T-helper 9 cell (primary cell): ENCODE measurements around the gene CADM4.

Source experiments
- DNase-seq: peaks from one replicate; pipeline ENCODE4 v3.0.0-alpha.2; 2020

The CADM4 gene

GRCh38 chr19:43578787-43579186 lies 60.9 kb downstream of the CADM4 start:
- DNase-seq, result no peak

- DNase-seq, result no peak
Observed at GRCh38 chr19:43575955-43576878, 63.4 kb downstream of the CADM4 start.

DNA sequence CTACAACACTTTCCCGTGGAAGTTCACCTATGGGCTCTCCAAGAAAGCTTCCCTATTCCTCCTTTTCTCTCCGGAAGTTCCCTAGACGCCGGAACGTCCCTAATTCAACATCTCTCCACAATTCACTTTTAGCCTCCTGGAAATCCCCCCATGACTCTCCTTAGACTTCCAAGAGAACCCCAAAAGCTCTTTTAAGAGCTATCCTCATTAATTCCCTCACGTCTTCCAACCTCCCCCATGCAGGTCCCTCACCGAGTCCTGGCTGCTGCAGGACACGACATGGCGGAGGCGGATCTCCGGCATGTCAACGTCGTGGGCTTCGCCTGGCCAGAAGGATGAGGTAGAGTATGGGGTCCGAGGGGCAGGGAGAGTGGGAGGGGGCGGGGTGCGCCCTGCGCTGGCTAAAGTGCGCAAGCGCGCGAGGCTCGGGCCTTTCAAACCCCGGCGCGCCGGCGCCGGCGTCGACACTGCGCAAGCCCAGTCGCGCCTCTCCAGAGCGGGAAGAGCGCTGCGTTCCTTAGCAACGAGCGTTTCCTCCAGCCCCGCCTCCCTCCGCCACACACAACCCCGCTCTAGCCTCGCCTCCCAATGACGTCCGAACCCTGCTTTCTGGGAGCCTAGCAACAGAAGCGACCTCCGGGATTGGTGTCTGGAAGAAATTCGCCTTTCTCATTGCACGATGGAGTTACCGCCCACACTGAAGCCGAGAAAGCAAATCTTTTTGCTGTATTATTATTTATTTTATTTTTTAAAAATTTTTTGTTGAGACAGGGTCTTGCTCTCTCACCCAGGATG lies 64.3 kb downstream of the CADM4 start, which contains the start of the genes PINLYP and XRCC1:
PINLYP (plus strand) TSS at position 646 of the 795 bp plus-strand sequence. CDS start 1,391 bp downstream, outside the sequence.
XRCC1 (minus strand) TSS at position 372 of the 795 bp plus-strand sequence; CDS start at position 303, 69 bp downstream.
- DNase-seq, result peak; percentile 94

GRCh38 chr19:43574424-43575155 lies 65.1 kb downstream of the CADM4 start:
- DNase-seq, result no peak
